Keratinocyte (primary cell): Measurements from ENCODE around the gene TMEM87B. TPM values are rescaled to one million over a fixed set of nuclear protein-coding genes. Genes with fewer than 3 reads are reported as not detected.

Experiments used
- DNase-seq: peaks from one replicate; pipeline ENCODE4 v3.0.0-alpha.2; 2011; ENCODE audit warnings: low read depth, missing footprints, low spot score
- FAIRE-seq: peaks from 2 replicates; lab custom pipeline; 2011; peaks lifted over from hg19 to GRCh38; lab: Jason Lieb, UNC
- H2AFZ ChIP-seq: 2 replicates; pipeline ENCODE4 v1.6.0; 2012; ENCODE audit warnings: low read length, control low read depth, inconsistent platforms; ENCODE audit not compliant: control insufficient read depth
- H3K27ac ChIP-seq: 2 replicates; pipeline ENCODE4 v1.5.1; 2011; ENCODE audit warnings: low read length; ENCODE audit not compliant: control insufficient read depth, insufficient read depth
- H3K27me3 ChIP-seq: 3 replicates; pipeline ENCODE4 v1.6.0; 2011; ENCODE audit warnings: low read length; ENCODE audit not compliant: control insufficient read depth, insufficient read depth; ENCODE audit errors: extremely low read depth
- H3K36me3 ChIP-seq, 2 experiments: 2 replicates in 1 of 2; 3 replicates in 1 of 2; pipeline ENCODE4 v1.5.1; 2011; ENCODE audit warnings: low read length in 2 of 2, mild to moderate bottlenecking in 1 of 2; ENCODE audit not compliant: control insufficient read depth in 2 of 2, insufficient read depth in 2 of 2; ENCODE audit errors: extremely low read depth in 1 of 2
- H3K4me1 ChIP-seq: 3 replicates; pipeline ENCODE4 v1.5.1; 2011; ENCODE audit warnings: low read length; ENCODE audit not compliant: control insufficient read depth, insufficient read depth; ENCODE audit errors: extremely low read depth
- H3K4me2 ChIP-seq: 3 replicates; pipeline ENCODE4 v1.6.0; 2011; ENCODE audit warnings: low read depth, low read length; ENCODE audit not compliant: control insufficient read depth, insufficient read depth; ENCODE audit errors: extremely low read depth
- H3K4me3 ChIP-seq, 3 experiments: fragments of 200-600 bp in 1 of 3; sonication (generic) in 1 of 3; 2 replicates in 2 of 3; 3 replicates in 1 of 3; pipeline ENCODE4 v1.5.1; 2011 to 2016; ENCODE audit warnings: low read length in 3 of 3, mild to moderate bottlenecking in 3 of 3, control low read depth in 2 of 3, inconsistent platforms in 1 of 3, low read depth in 1 of 3, mixed read lengths in 1 of 3, mixed run types in 1 of 3, moderate library complexity in 1 of 3; ENCODE audit not compliant: control insufficient read depth in 2 of 3, insufficient read depth in 2 of 3; ENCODE audit errors: extremely low read depth in 1 of 3
- H3K79me2 ChIP-seq: 2 replicates; pipeline ENCODE4 v1.6.0; 2012; ENCODE audit warnings: low read length; ENCODE audit not compliant: control insufficient read depth, insufficient read depth
- H3K9ac ChIP-seq: 3 replicates; pipeline ENCODE4 v1.6.0; 2011; ENCODE audit warnings: low read length; ENCODE audit not compliant: control insufficient read depth, insufficient read depth; ENCODE audit errors: extremely low read depth
- H3K9me1 ChIP-seq: 3 replicates; pipeline ENCODE4 v1.6.0; 2011; ENCODE audit warnings: low read length; ENCODE audit not compliant: control insufficient read depth, insufficient read depth; ENCODE audit errors: extremely low read depth
- H3K9me3 ChIP-seq: 2 replicates; pipeline ENCODE4 v1.5.1; 2012; ENCODE audit warnings: low read depth, low read length; ENCODE audit not compliant: control insufficient read depth
- H4K20me1 ChIP-seq: 3 replicates; pipeline ENCODE4 v1.6.0; 2011; ENCODE audit warnings: low read length; ENCODE audit not compliant: control insufficient read depth, insufficient read depth; ENCODE audit errors: extremely low read depth
- EZH2 ChIP-seq: IDR thresholded peaks from one replicate; pipeline ENCODE4 v1.6.1; 2012; ENCODE audit warnings: inconsistent platforms, mild to moderate bottlenecking, low read length, moderate library complexity
- dilution Hi-C: fragments of 300-500 bp; cut with MboI; formaldehyde crosslinking; loops from one replicate; pipeline ENCODE4 v1.7.0; 2020; ENCODE audit warnings: low sequenced_read_pairs; ENCODE audit not compliant: extremely low pct_ligation_motif_present
- polyA plus RNA-seq, 5 experiments: library from polyadenylated mRNA; depleted of rRNA in 3 of 5; stranded (reverse) in 3 of 5; stranded (forward) in 1 of 5; unstranded in 1 of 5; fragments of >200 nt; gene quantifications; 1 replicate in 1 of 5; 2 replicates in 3 of 5; 3 replicates in 1 of 5; pipeline versions ENCODE4 v1.2.1 to v1.2.3, GENCODE V29; 2011 to 2012; ENCODE audit warnings: missing spikeins in 2 of 5, low read depth in 1 of 5, low replicate concordance in 1 of 5
- TF ChIP-seq, protein P1 (sequence below), 3 experiments: IDR thresholded peaks in 1 of 3; conservative IDR thresholded peaks in 1 of 3; optimal IDR thresholded peaks in 1 of 3; 2 replicates in 2 of 3; 3 replicates in 1 of 3; pipeline versions ENCODE3 to v1.5.1; 2011; ENCODE audit warnings: low read length in 3 of 3, mild to moderate bottlenecking in 3 of 3, moderate library complexity in 2 of 3, control low read depth in 1 of 3, inconsistent platforms in 1 of 3; ENCODE audit not compliant: insufficient read depth in 2 of 3; ENCODE audit errors: extremely low read depth in 1 of 3

The TMEM87B gene
- polyA plus RNA-seq, 1 donor (not counting 4 experiments of a cell fraction or from before 2014, with no cell fraction given) = 37.3 TPM

DNA sequence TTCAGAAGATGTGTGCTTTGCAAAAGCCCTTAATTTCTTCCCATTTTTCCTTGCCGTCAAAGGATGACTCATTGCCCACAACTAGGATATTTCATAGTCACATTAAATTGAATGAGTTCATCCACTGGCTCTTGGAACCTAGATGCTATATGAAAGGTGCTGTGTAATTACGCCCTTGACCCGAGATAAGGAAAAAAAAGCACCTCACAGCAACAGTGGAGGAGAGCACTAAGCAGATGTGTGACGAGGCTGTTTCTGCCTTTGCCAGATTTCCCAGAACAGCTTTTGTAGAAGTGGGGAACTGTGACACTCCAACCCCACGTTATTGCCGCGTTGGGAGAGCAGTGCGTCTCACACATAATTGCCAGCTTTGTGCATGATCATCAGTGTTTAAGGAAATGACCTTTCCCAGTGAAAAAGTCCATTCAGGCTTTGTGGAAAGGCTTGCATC, 33.3 kb upstream of the TMEM87B start:
- peaks cover 32% of the 10 kb centered on the region for H3K27me3 ChIP-seq
- no peak for FAIRE-seq
- H2AFZ ChIP-seq = no peak overlapping the region
- H3K27ac ChIP-seq = no peak overlapping the region
- no peaks in the 10 kb centered on the region for H3K4me1 ChIP-seq
- no peaks in the 10 kb centered on the region for H3K9me1 ChIP-seq
- H3K79me2 ChIP-seq = no peaks in the 10 kb centered on the region
- DNase-seq = no peak
- dilution Hi-C loops = loop anchor here (25.0 kb wide), 1 partner anchor 110 kb away; no protein-coding TSS in a partner anchor
- no peak overlapping the region for H3K4me2 ChIP-seq
- H3K9me3 ChIP-seq = no peaks in the 10 kb centered on the region
- no peak overlapping the region for H3K9ac ChIP-seq
- no peaks in the 10 kb centered on the region for H4K20me1 ChIP-seq
- no peak for TF ChIP-seq EZH2
- TF ChIP-seq, protein P1, sequence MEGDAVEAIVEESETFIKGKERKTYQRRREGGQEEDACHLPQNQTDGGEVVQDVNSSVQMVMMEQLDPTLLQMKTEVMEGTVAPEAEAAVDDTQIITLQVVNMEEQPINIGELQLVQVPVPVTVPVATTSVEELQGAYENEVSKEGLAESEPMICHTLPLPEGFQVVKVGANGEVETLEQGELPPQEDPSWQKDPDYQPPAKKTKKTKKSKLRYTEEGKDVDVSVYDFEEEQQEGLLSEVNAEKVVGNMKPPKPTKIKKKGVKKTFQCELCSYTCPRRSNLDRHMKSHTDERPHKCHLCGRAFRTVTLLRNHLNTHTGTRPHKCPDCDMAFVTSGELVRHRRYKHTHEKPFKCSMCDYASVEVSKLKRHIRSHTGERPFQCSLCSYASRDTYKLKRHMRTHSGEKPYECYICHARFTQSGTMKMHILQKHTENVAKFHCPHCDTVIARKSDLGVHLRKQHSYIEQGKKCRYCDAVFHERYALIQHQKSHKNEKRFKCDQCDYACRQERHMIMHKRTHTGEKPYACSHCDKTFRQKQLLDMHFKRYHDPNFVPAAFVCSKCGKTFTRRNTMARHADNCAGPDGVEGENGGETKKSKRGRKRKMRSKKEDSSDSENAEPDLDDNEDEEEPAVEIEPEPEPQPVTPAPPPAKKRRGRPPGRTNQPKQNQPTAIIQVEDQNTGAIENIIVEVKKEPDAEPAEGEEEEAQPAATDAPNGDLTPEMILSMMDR (optimal IDR thresholded peaks at IDR 0.05 in 1 of 3, IDR thresholded peaks at IDR 0.05 in 1 of 3, conservative IDR thresholded peaks at IDR 0.05 in 1 of 3; ENCODE audit: extremely low read depth in 1 of 3, insufficient read depth in 2 of 3, low read length in 3 of 3) = no peak
- H3K4me3 ChIP-seq = no peak overlapping the region
- no peaks in the 10 kb centered on the region for H3K36me3 ChIP-seq

DNA sequence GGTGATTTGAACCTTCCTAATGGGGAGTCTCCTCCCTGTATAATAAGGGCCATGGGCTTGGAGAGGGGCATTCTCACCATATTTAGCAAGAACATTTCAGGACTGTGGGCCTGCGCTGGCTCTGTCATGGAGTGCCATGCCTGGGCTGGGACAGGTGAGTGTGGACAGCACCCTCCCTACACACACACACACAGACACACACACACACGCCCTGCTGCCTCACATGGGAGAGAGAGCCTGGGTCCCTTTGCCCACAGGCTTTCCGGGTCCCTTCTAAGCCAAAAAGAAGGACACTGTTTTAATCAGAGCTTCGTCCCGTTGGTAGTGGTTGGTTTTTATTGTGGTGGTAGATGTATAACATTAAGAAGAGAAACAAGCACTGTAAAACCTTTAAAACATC, 31.4 kb upstream of the TMEM87B start:
- FAIRE-seq = no peak
- no peaks in the 10 kb centered on the region for H3K4me1 ChIP-seq
- dilution Hi-C loops = loop anchor here (25.0 kb wide), 1 partner anchor 111 kb away; no protein-coding TSS in a partner anchor
- H4K20me1 ChIP-seq = no peaks in the 10 kb centered on the region
- H2AFZ ChIP-seq = no peak overlapping the region
- H3K4me3 ChIP-seq = no peak overlapping the region
- no peaks in the 10 kb centered on the region for H3K79me2 ChIP-seq
- no peak overlapping the region for H3K9ac ChIP-seq
- no peak for TF ChIP-seq EZH2
- TF ChIP-seq, protein P1 (optimal IDR thresholded peaks at IDR 0.05 in 1 of 3, IDR thresholded peaks at IDR 0.05 in 1 of 3, conservative IDR thresholded peaks at IDR 0.05 in 1 of 3; ENCODE audit: extremely low read depth in 1 of 3, insufficient read depth in 2 of 3, low read length in 3 of 3) = no peak
- no peak overlapping the region for H3K27ac ChIP-seq
- no peaks in the 10 kb centered on the region for H3K9me3 ChIP-seq
- H3K9me1 ChIP-seq = no peaks in the 10 kb centered on the region
- H3K27me3 ChIP-seq = peaks cover 30% of the 10 kb centered on the region
- H3K36me3 ChIP-seq = no peaks in the 10 kb centered on the region
- DNase-seq = no peak
- H3K4me2 ChIP-seq = no peak overlapping the region
